ENCODE data around the gene DGKH. TPM values are rescaled to one million over a fixed set of nuclear protein-coding genes. Genes with fewer than 3 reads are reported as not detected.

The DGKH gene
- total and polyA plus RNA-seq, 2 donors (not counting 1 experiment from before 2014, with no cell fraction given) = 6.1 to 7.9 TPM

DNA sequence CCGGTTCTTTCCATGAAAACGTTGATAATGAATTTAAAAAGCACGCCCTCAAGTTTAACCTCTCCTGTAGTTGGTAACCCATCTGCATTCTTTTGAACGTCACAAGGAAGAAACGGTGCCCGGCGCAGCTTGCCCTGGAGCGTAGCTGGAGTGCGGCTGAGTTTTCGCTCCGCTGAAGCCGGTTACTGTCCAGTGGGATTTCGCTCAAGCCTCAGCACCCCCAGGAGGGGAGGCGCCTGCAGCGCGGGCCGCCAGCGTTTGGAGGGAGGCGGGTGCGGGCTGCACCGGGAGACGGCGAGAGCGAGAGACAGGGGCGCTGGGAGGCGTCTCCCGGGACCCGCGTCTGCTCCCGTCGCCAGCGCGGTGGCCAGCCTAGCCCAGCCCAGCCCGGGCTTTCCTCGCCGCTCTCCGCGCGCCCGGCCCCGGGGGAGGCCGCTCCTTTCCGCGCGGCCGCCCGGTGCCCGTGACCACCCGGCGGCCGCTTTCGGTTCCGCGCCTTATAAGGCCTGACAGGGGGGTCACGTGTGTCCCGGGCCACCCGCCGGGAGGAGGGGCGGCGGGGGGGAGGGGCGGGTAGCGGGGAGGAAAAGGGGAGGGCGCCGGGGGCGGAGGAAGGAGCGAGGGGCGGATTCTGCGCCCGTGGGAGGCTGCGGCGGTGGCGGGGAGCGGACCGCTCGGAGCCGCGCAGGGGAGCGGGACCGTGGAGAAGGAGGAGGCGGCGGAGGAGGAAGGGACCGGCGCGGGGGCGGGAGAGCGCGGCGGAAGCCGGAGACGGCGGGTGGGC, 8.3 kb upstream of the DGKH start:
- peak overlapping the region; percentile 12 for H2AFZ ChIP-seq (ENCODE audit: low read length)
- H4K20me1 ChIP-seq (ENCODE audit: control insufficient read depth, extremely low read depth, insufficient read depth, low read length) = no peaks in the 10 kb centered on the region
- H3K9me3 ChIP-seq (ENCODE audit: control insufficient read depth, insufficient read depth, low read depth, low read length) = no peaks in the 10 kb centered on the region
- peak overlapping the region; percentile 89 for H3K9ac ChIP-seq (ENCODE audit: insufficient read depth, low read length)
- peak overlapping the region; percentile 52 to 87 (median 76) for H3K4me3 ChIP-seq (replicated peaks in 1 of 4; ENCODE audit: control extremely low read depth in 1 of 4, insufficient read depth in 1 of 4, low read depth in 3 of 4, low read length in 4 of 4)
- peaks cover 19% of the 10 kb centered on the region for H3K79me2 ChIP-seq (ENCODE audit: control insufficient read depth, insufficient read depth, low read length)
- peak overlapping the region; percentile 92 for H3K4me2 ChIP-seq (ENCODE audit: extremely low read depth, insufficient read depth, low read length)
- peaks cover 3% of the 10 kb centered on the region for H3K4me1 ChIP-seq (ENCODE audit: control insufficient read depth, extremely low read depth, insufficient read depth, low read length)
- no peaks in the 10 kb centered on the region for H3K27me3 ChIP-seq (ENCODE audit: control insufficient read depth, insufficient read depth, low read length)
- H3K36me3 ChIP-seq (ENCODE audit: control insufficient read depth, insufficient read depth, low read length) = no peaks in the 10 kb centered on the region
- peak overlapping the region; percentile 80 for H3K27ac ChIP-seq (ENCODE audit: insufficient read depth, low read length)
- peak; percentile 87 to 88 for DNase-seq (ENCODE audit: low read depth in 2 of 2)
- TF ChIP-seq EZH2 (IDR thresholded peaks at IDR 0.05; ENCODE audit: low read length, missing control alignments) = no peak
- TF ChIP-seq, protein P1, sequence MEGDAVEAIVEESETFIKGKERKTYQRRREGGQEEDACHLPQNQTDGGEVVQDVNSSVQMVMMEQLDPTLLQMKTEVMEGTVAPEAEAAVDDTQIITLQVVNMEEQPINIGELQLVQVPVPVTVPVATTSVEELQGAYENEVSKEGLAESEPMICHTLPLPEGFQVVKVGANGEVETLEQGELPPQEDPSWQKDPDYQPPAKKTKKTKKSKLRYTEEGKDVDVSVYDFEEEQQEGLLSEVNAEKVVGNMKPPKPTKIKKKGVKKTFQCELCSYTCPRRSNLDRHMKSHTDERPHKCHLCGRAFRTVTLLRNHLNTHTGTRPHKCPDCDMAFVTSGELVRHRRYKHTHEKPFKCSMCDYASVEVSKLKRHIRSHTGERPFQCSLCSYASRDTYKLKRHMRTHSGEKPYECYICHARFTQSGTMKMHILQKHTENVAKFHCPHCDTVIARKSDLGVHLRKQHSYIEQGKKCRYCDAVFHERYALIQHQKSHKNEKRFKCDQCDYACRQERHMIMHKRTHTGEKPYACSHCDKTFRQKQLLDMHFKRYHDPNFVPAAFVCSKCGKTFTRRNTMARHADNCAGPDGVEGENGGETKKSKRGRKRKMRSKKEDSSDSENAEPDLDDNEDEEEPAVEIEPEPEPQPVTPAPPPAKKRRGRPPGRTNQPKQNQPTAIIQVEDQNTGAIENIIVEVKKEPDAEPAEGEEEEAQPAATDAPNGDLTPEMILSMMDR (conservative IDR thresholded peaks at IDR 0.05 in 1 of 2, IDR thresholded peaks at IDR 0.05 in 1 of 2; ENCODE audit: low read depth in 1 of 2, low read length in 2 of 2) = no peak

DNA sequence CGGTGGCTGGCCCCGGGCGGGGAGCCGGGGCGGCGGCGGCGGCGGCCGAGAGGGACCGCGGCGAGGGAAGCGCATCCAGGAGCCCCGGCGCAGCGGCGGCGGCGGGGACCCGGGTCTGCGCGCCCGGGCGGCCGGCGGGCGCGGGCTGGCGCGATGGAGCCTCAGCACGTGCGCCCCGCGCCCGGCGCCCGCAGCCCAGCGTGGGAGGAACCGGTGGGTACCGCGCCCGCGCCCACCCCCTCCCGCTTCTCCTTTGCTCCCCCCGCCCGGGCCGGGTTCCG, 7.8 kb upstream of the DGKH start:
- Histone ChIP-seq H3K9me3 (ENCODE audit: control insufficient read depth, insufficient read depth, low read depth, low read length) (no peaks in the 10 kb centered on the region), H3K4me2 (ENCODE audit: extremely low read depth, insufficient read depth, low read length) (peak overlapping the region; percentile 95), H3K4me3 (replicated peaks in 1 of 4; ENCODE audit: control extremely low read depth in 1 of 4, insufficient read depth in 1 of 4, low read depth in 3 of 4, low read length in 4 of 4) (peak overlapping the region; percentile 74 to 85 (median 81)), H3K27me3 (ENCODE audit: control insufficient read depth, insufficient read depth, low read length) (no peaks in the 10 kb centered on the region), H3K27ac (ENCODE audit: insufficient read depth, low read length) (peak overlapping the region; percentile 70), H4K20me1 (ENCODE audit: control insufficient read depth, extremely low read depth, insufficient read depth, low read length) (no peaks in the 10 kb centered on the region), H3K36me3 (ENCODE audit: control insufficient read depth, insufficient read depth, low read length) (no peaks in the 10 kb centered on the region), H2AFZ (ENCODE audit: low read length) (no peak overlapping the region), H3K9ac (ENCODE audit: insufficient read depth, low read length) (peak overlapping the region; percentile 75), H3K4me1 (ENCODE audit: control insufficient read depth, extremely low read depth, insufficient read depth, low read length) (peaks cover 3% of the 10 kb centered on the region), H3K79me2 (ENCODE audit: control insufficient read depth, insufficient read depth, low read length) (peaks cover 19% of the 10 kb centered on the region)
- no peak for DNase-seq (ENCODE audit: low read depth in 2 of 2)
- TF ChIP-seq, protein P1 (conservative IDR thresholded peaks at IDR 0.05 in 1 of 2, IDR thresholded peaks at IDR 0.05 in 1 of 2; ENCODE audit: low read depth in 1 of 2, low read length in 2 of 2) = no peak
- no peak for TF ChIP-seq EZH2 (IDR thresholded peaks at IDR 0.05; ENCODE audit: low read length, missing control alignments)

DNA sequence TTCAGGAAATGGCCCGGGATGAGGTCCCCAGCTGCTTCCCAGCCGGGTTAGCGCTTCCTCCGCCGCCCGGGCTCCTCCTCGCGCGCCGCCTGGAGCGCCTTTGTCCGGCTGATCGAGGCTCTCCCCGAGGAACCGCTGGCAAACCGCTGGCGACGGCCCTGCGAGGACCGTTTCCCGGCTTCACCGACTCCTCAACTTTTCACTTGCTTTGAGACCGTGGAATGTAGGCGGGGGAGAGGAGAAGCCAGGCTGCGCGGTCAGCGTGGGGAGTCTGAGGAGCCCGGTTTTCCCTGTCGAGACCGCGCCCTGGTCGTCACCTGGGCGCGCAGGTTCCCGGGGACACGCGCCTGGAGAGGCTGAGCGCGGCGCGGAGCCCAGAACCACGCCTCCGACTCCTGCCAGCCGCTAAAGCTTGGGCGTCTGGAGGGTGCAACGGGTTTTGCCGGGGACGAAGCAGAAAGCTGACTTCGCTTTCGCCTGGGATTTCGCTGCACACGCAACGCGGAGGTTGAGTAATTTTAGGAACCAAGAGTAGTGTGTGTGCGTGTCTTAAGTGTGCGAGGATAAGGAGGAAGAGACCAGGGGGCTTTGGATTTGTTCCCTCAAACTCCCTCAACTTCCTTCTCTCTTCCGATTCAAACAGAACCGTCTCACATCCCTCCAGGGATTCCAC, 7.3 kb upstream of the DGKH start:
- Histone ChIP-seq H2AFZ (ENCODE audit: low read length) (peak overlapping the region; percentile 82), H3K4me2 (ENCODE audit: extremely low read depth, insufficient read depth, low read length) (peak overlapping the region; percentile 95), H3K27me3 (ENCODE audit: control insufficient read depth, insufficient read depth, low read length) (no peaks in the 10 kb centered on the region), H3K4me3 (replicated peaks in 1 of 4; ENCODE audit: control extremely low read depth in 1 of 4, insufficient read depth in 1 of 4, low read depth in 3 of 4, low read length in 4 of 4) (peak overlapping the region; percentile 74 to 85 (median 81)), H3K79me2 (ENCODE audit: control insufficient read depth, insufficient read depth, low read length) (peaks cover 20% of the 10 kb centered on the region), H4K20me1 (ENCODE audit: control insufficient read depth, extremely low read depth, insufficient read depth, low read length) (no peaks in the 10 kb centered on the region), H3K9me3 (ENCODE audit: control insufficient read depth, insufficient read depth, low read depth, low read length) (no peaks in the 10 kb centered on the region), H3K27ac (ENCODE audit: insufficient read depth, low read length) (peak overlapping the region; percentile 70), H3K9ac (ENCODE audit: insufficient read depth, low read length) (peak overlapping the region; percentile 75), H3K36me3 (ENCODE audit: control insufficient read depth, insufficient read depth, low read length) (no peaks in the 10 kb centered on the region), H3K4me1 (ENCODE audit: control insufficient read depth, extremely low read depth, insufficient read depth, low read length) (peaks cover 3% of the 10 kb centered on the region)
- TF ChIP-seq, protein P1 (conservative IDR thresholded peaks at IDR 0.05 in 1 of 2, IDR thresholded peaks at IDR 0.05 in 1 of 2; ENCODE audit: low read depth in 1 of 2, low read length in 2 of 2) = no peak
- no peak for TF ChIP-seq EZH2 (IDR thresholded peaks at IDR 0.05; ENCODE audit: low read length, missing control alignments)
- peak; percentile 46 to 64 for DNase-seq (ENCODE audit: low read depth in 2 of 2)

Measured in fibroblast of lung (primary cell).